ENCODE results near the gene COL25A1.
"Not testable (repeated sequence)": the region's sequence is repeated elsewhere in the genome, so short reads cannot be mapped to it uniquely, and the experiment has no call there.

DNA sequence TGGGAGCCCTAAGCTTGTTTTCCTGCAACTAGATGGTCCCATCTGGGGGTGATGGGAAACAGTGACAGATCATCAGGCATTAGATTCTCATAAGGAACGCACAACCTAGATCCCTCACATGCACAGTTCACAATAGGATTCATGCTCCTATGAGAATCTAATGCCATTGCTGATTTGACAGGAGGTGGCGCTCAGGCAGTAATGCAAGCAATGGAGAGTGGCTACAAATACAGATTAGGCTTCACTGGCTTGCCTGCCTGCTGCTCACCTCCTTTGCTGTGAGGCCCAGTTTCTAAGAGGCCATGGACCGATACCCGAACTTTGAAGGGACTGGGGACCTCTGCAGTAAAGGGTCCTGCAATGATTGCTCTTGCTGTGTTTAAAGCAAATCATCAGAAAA lies 225.7 kb downstream of the COL25A1 start:
- TF ChIP-seq, protein P1, sequence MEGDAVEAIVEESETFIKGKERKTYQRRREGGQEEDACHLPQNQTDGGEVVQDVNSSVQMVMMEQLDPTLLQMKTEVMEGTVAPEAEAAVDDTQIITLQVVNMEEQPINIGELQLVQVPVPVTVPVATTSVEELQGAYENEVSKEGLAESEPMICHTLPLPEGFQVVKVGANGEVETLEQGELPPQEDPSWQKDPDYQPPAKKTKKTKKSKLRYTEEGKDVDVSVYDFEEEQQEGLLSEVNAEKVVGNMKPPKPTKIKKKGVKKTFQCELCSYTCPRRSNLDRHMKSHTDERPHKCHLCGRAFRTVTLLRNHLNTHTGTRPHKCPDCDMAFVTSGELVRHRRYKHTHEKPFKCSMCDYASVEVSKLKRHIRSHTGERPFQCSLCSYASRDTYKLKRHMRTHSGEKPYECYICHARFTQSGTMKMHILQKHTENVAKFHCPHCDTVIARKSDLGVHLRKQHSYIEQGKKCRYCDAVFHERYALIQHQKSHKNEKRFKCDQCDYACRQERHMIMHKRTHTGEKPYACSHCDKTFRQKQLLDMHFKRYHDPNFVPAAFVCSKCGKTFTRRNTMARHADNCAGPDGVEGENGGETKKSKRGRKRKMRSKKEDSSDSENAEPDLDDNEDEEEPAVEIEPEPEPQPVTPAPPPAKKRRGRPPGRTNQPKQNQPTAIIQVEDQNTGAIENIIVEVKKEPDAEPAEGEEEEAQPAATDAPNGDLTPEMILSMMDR (IDR thresholded peaks at IDR 0.05), result not testable (repeated sequence)
- TF ChIP-seq POLR2A (IDR thresholded peaks at IDR 0.05), result not testable (repeated sequence)
